T-cell (primary cell): Measurements from ENCODE around the gene CD1E. TPM values are rescaled to one million over a fixed set of nuclear protein-coding genes. Genes with fewer than 3 reads are reported as not detected.

ENCODE experiments used
- ATAC-seq, 4 experiments: fragments of 200-7000 bp in 3 of 4; fragments of 150-1000 bp in 1 of 4; cut with Tn5 transposase; replicated peaks in 1 of 4; 1 replicate in 3 of 4; 2 replicates in 1 of 4; pipeline ENCODE4 v1.10.0; 2021; ENCODE audit warnings: moderate library complexity in 3 of 4, mild to moderate bottlenecking in 2 of 4, moderate number of reproducible peaks in 1 of 4
- CTCF ChIA-PET, 2 donors: fragments of 300-600 bp; sonication (Branson Sonifier 250); formaldehyde crosslinking; loops; one replicate each; lab custom pipeline; 2022; ENCODE audit warnings: antibody characterized with exemption in 2 of 2; lab: Charles Lee
- POLR2A ChIA-PET, 2 donors: fragments of 300-600 bp; sonication (Branson Sonifier 250); formaldehyde crosslinking; loops; one replicate each; lab custom pipeline; 2022; ENCODE audit warnings: antibody characterized with exemption in 2 of 2; lab: Charles Lee
- DNase-seq, 35 experiments: peaks; one replicate each; pipeline versions ENCODE4 v3.0.0 to v3.0.0-alpha.2; 2013 to 2023
- H3K27ac ChIP-seq: one replicate; pipeline ENCODE4 v1.5.1; 2013; ENCODE audit warnings: low read length
- H3K27me3 ChIP-seq, 2 experiments: replicated peaks in 1 of 2; 1 replicate in 1 of 2; 2 replicates in 1 of 2; pipeline versions ENCODE4 v1.6.1 to v1.7.0; 2013; ENCODE audit warnings: low read length in 1 of 2, mixed read lengths in 1 of 2; ENCODE audit not compliant: control insufficient read depth in 2 of 2, insufficient read depth in 2 of 2; ENCODE audit errors: extremely low read depth in 1 of 2
- H3K36me3 ChIP-seq, 2 donors: 1 replicate in 1 of 2; 2 replicates in 1 of 2; pipeline versions ENCODE4 v1.6.1 to v1.7.0; 2013; ENCODE audit warnings: low read length in 1 of 2; ENCODE audit not compliant: control insufficient read depth in 2 of 2, insufficient read depth in 1 of 2; ENCODE audit errors: extremely low read depth in 1 of 2
- H3K4me1 ChIP-seq, 2 experiments: 1 replicate in 1 of 2; 2 replicates in 1 of 2; pipeline versions ENCODE4 v1.6.1 to v1.7.0; 2013; ENCODE audit warnings: low read length in 2 of 2, mixed read lengths in 1 of 2; ENCODE audit not compliant: insufficient read depth in 2 of 2, control insufficient read depth in 1 of 2; ENCODE audit errors: extremely low read depth in 1 of 2
- H3K4me3 ChIP-seq, 2 donors: 1 replicate in 1 of 2; 2 replicates in 1 of 2; pipeline versions ENCODE4 v1.5.1 to v1.7.0; 2013; ENCODE audit warnings: mild to moderate bottlenecking in 2 of 2, low read length in 1 of 2, moderate library complexity in 1 of 2; ENCODE audit not compliant: control insufficient read depth in 1 of 2; ENCODE audit errors: extremely low read depth in 1 of 2
- H3K9me3 ChIP-seq: 2 replicates; pipeline ENCODE4 v1.7.0; 2013
- H3K27ac Mint-ChIP-seq, 2 donors: one replicate each; pipeline ENCODE4 v1.8.0; 2020 to 2021; ENCODE audit warnings: mild to moderate bottlenecking in 2 of 2, mixed read lengths in 2 of 2
- H3K27me3 Mint-ChIP-seq, 2 donors: one replicate each; pipeline ENCODE4 v1.8.0; 2021 to 2022; ENCODE audit warnings: mixed read lengths in 2 of 2
- H3K36me3 Mint-ChIP-seq: one replicate; pipeline ENCODE4 v1.8.0; 2021; ENCODE audit warnings: mixed read lengths
- H3K4me1 Mint-ChIP-seq, 3 donors: one replicate each; pipeline ENCODE4 v1.8.0; 2020 to 2022; ENCODE audit warnings: mixed read lengths in 3 of 3, mild to moderate bottlenecking in 1 of 3
- H3K4me3 Mint-ChIP-seq, 3 donors: one replicate each; pipeline ENCODE4 v1.8.0; 2020 to 2022; ENCODE audit warnings: mild to moderate bottlenecking in 3 of 3, mixed read lengths in 3 of 3, moderate library complexity in 3 of 3
- H3K9me3 Mint-ChIP-seq, 3 donors: one replicate each; pipeline ENCODE4 v1.8.0; 2020 to 2022; ENCODE audit warnings: mixed read lengths in 3 of 3
- WGBS: methylation state at CpG from one replicate; pipeline ENCODE4 v1.1.5; 2013; ENCODE audit warnings: missing lambda C conversion rate; ENCODE audit not compliant: insufficient coverage; 5-methylcytosine and 5-hydroxymethylcytosine counted together
- total RNA-seq, 35 experiments: library from RNA in 6 of 35; stranded (reverse) in 6 of 35; fragments of 120-200 nt in 1 of 35; gene quantifications; one replicate each; pipeline versions ENCODE4 v1.2.1 to v1.2.4 and lab custom pipeline; 2013 to 2026

CD1E gene
- total RNA-seq, 5 donors from 2014 or later (not counting 1 experiment from before 2014, with no cell fraction given): not detected

DNA sequence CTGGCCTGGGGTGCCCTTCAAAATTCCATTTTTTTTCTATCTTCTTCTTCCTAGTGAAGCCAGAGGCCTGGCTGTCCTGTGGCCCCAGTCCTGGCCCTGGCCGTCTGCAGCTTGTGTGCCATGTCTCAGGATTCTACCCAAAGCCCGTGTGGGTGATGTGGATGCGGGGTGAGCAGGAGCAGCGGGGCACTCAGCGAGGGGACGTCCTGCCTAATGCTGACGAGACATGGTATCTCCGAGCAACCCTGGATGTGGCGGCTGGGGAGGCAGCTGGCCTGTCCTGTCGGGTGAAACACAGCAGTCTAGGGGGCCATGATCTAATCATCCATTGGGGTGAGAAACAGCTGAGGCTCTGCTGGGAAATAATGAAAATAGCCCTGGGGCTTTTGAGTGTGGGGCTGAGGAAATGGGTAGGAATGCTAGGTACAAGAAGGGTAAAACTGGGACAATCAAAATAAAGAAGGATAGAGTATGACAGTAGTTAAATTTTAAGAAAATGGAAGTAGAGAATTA is 2.1 kb downstream of the CD1E start:
- H3K27ac ChIP-seq: no peak overlapping the region
- no peak overlapping the region for H3K4me3 ChIP-seq
- peaks cover 0 to 10% of the 10 kb centered on the region in 2 experiments for H3K27me3 ChIP-seq
- H3K27ac Mint-ChIP-seq: no peak overlapping the region
- peaks cover 27 to 36% of the 10 kb centered on the region in 2 donors for H3K27me3 Mint-ChIP-seq
- H3K4me3 Mint-ChIP-seq: no peak overlapping the region
- peaks cover 0 to 9% (median 0%) of the 10 kb centered on the region in 3 donors for H3K4me1 Mint-ChIP-seq
- no peak for DNase-seq
- peaks cover 0 to 3% of the 10 kb centered on the region in 2 experiments for H3K4me1 ChIP-seq
- H3K9me3 Mint-ChIP-seq: no peaks in the 10 kb centered on the region
- no peaks in the 10 kb centered on the region for H3K36me3 ChIP-seq
- no peaks in the 10 kb centered on the region for H3K9me3 ChIP-seq
- H3K36me3 Mint-ChIP-seq: no peaks in the 10 kb centered on the region
- no peak for ATAC-seq
- CTCF ChIA-PET: no interaction called here
- WGBS: 51% methylated on average over 10 of the region's 10 CpGs
- POLR2A ChIA-PET: no interaction called here

DNA sequence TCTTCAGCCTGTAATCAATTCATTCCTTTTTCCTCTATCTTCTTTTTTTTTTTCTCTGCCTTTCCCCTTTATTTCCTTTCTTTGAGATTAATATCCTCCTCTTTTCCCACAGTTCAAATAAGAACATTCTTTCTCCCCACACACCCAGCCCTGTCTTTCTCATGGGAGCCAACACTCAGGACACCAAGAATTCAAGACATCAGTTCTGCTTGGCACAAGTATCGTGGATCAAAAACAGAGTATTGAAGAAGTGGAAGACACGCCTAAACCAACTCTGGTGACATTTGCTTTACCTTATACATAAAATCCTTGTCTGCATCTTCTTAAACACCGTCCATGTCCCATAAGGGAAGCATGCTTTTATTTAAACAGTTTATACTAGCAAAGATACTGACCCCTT is 2.9 kb downstream of the CD1E start:
- no peak for DNase-seq
- Histone ChIP-seq H3K4me1 (peaks cover 0 to 3% of the 10 kb centered on the region in 2 experiments), H3K27me3 (peaks cover 0 to 8% of the 10 kb centered on the region in 2 experiments), H3K27ac (no peak overlapping the region), H3K36me3 (no peaks in the 10 kb centered on the region), H3K9me3 (no peaks in the 10 kb centered on the region), H3K4me3 (no peak overlapping the region)
- peaks cover 0 to 9% (median 0%) of the 10 kb centered on the region in 3 donors for H3K4me1 Mint-ChIP-seq
- no peaks in the 10 kb centered on the region for H3K9me3 Mint-ChIP-seq
- WGBS: 79% methylated on average over 2 of the region's 3 CpGs
- H3K36me3 Mint-ChIP-seq: no peaks in the 10 kb centered on the region
- no peak overlapping the region for H3K4me3 Mint-ChIP-seq
- ATAC-seq: no peak
- H3K27me3 Mint-ChIP-seq: peaks cover 27 to 36% of the 10 kb centered on the region in 2 donors
- H3K27ac Mint-ChIP-seq: no peak overlapping the region
- CTCF ChIA-PET: no interaction called here
- POLR2A ChIA-PET: no interaction called here

DNA sequence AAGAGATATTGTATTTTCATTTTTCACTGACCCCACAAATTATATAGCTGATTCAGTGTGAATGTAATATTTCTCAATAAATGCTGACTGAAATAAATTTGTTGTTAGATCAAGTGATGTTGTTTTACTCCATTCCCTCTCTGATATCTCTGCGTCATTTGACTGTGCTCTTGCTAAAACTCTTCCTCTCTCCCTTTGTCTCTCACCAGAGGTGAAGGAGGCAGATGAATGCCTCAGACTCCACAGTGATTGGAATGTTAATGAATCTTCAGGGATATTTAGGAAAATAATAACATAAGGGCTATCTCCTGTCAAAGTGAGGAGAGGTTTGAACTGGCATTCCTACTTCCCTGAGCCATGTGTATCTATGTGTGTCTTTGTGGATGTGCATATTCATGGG is 3.7 kb downstream of the CD1E start:
- POLR2A ChIA-PET: no interaction called here
- ATAC-seq: no peak
- peaks cover 27 to 36% of the 10 kb centered on the region in 2 donors for H3K27me3 Mint-ChIP-seq

DNA sequence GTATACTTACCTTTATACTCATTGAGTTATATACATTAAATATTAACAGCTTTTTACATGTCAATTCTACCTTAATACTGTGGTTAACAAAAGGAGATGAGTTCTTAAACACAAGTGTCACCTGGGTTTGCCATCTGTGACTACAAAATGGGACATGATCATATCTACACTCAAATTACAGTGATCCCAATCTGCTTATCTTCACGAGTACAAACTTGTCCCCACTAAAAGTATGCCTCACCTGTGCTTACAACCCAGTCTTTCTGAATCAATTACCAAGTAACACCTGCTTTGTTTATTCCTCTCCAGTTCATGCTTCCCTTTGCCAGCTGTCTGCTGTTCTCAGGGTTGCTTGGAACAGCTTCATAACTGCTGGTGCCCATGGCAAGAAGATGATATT is 8.8 kb downstream of the CD1E start:
- no peak overlapping the region for H3K4me3 ChIP-seq
- no peaks in the 10 kb centered on the region for H3K9me3 ChIP-seq
- Mint-ChIP-seq H3K27ac (no peak overlapping the region), H3K36me3 (no peaks in the 10 kb centered on the region), H3K9me3 (peaks cover 0 to 3% (median 2%) of the 10 kb centered on the region in 3 donors), H3K4me3 (no peak overlapping the region), H3K4me1 (no peaks in the 10 kb centered on the region), H3K27me3 (peaks cover 14 to 16% of the 10 kb centered on the region in 2 donors)
- no peak for DNase-seq
- 11% methylated on average over 1 of the region's 1 CpG for WGBS
- no peaks in the 10 kb centered on the region for H3K4me1 ChIP-seq
- no peak for ATAC-seq
- H3K36me3 ChIP-seq: no peaks in the 10 kb centered on the region
- ChIA-PET POLR2A (no interaction called here), CTCF (no interaction called here)
- no peak overlapping the region for H3K27ac ChIP-seq
- no peaks in the 10 kb centered on the region for H3K27me3 ChIP-seq

More for the DNA sequence above, 3.7 kb downstream of the CD1E start:
- H3K36me3 Mint-ChIP-seq: no peaks in the 10 kb centered on the region
- WGBS: no CpG with 5 or more reads among the region's 1 CpG
- DNase-seq: no peak
- Histone ChIP-seq H3K27ac (no peak overlapping the region), H3K9me3 (no peaks in the 10 kb centered on the region), H3K36me3 (no peaks in the 10 kb centered on the region), H3K4me3 (no peak overlapping the region), H3K27me3 (peaks cover 0 to 8% of the 10 kb centered on the region in 2 experiments), H3K4me1 (peaks cover 0 to 3% of the 10 kb centered on the region in 2 experiments)
- no peak overlapping the region for H3K4me3 Mint-ChIP-seq
- H3K27ac Mint-ChIP-seq: no peak overlapping the region
- peaks cover 0 to 9% (median 0%) of the 10 kb centered on the region in 3 donors for H3K4me1 Mint-ChIP-seq
- H3K9me3 Mint-ChIP-seq: no peaks in the 10 kb centered on the region
- CTCF ChIA-PET: interaction anchor here in 1 of 2 donors (0.6 kb wide), 1 partner anchor 18 kb away, joined by 3 read pairs; no protein-coding TSS in a partner anchor

DNA sequence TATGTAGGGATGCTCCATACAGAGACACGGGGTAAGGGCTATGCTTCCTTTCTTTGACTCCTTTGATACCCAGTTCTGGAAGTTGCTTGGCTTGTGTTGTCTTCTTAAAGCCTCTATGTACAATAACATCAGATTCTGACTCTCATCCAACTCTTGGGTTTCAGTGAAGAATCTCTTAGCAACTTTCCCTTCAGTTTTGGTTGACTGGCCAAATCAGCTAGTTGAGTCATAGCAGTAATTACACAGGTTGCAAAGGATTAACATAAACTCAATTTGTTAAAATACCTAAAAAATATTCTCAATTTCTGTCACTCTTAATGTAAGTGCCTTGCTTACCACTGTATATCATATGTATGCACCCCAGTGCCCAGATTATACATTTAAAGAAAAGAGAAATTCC is 9.2 kb downstream of the CD1E start:
- WGBS: 57% methylated on average over 1 of the region's 1 CpG
- H3K4me1 ChIP-seq: no peaks in the 10 kb centered on the region
- no peak overlapping the region for H3K27ac ChIP-seq
- Mint-ChIP-seq H3K27me3 (peaks cover 16 to 18% of the 10 kb centered on the region in 2 donors), H3K9me3 (peaks cover 0 to 3% (median 2%) of the 10 kb centered on the region in 3 donors), H3K4me1 (no peaks in the 10 kb centered on the region), H3K27ac (no peak overlapping the region), H3K36me3 (no peaks in the 10 kb centered on the region), H3K4me3 (no peak overlapping the region)
- H3K9me3 ChIP-seq: no peaks in the 10 kb centered on the region
- no peaks in the 10 kb centered on the region for H3K36me3 ChIP-seq
- ATAC-seq (no peak), DNase-seq (no peak)
- H3K27me3 ChIP-seq: no peaks in the 10 kb centered on the region
- H3K4me3 ChIP-seq: no peak overlapping the region
- POLR2A ChIA-PET: no interaction called here
- CTCF ChIA-PET: no interaction called here

DNA sequence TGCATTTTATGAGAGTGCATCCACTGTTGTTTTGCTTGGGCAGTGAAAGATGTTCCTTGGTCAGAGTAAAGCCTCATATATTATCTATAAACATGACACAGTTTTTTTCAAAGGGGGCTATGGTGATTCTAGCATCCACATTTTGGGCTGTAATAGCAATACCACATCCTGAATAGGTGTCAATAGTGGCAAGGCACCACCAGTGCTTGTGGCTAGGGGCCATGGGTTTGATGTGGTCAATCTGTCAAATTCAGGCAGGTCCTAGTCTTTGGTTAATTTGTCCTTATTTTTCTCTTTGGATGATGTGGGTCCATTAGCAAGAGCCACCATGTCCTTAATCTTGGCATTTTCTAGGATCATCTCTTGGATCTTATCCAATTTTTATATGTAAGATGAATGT is 13.1 kb downstream of the CD1E start:
- Mint-ChIP-seq H3K4me3 (no peak overlapping the region), H3K27ac (no peak overlapping the region), H3K4me1 (no peaks in the 10 kb centered on the region), H3K27me3 (peaks cover 26 to 28% of the 10 kb centered on the region in 2 donors), H3K9me3 (peaks cover 3 to 12% (median 5%) of the 10 kb centered on the region in 3 donors), H3K36me3 (no peaks in the 10 kb centered on the region)
- POLR2A ChIA-PET: no interaction called here
- DNase-seq: no peak
- Histone ChIP-seq H3K9me3 (no peaks in the 10 kb centered on the region), H3K4me3 (no peak overlapping the region), H3K27me3 (peaks cover 0 to 7% of the 10 kb centered on the region in 2 experiments), H3K4me1 (no peaks in the 10 kb centered on the region), H3K27ac (no peak overlapping the region), H3K36me3 (no peaks in the 10 kb centered on the region)
- CTCF ChIA-PET: no interaction called here
- no peak for ATAC-seq
